IMR-90 (cell line): ENCODE measurements around the gene FYB2. TPM values are rescaled to one million over a fixed set of nuclear protein-coding genes. Genes with fewer than 3 reads are reported as not detected.

Source experiments
- ATAC-seq: fragments of 200-7000 bp; cut with Tn5 transposase; 2 replicates; pipeline ENCODE4 v1.9.1; 2020; ENCODE audit warnings: low read depth, mild to moderate bottlenecking, moderate library complexity
- BruUV-seq: library from RNA; stranded (reverse); fragments of 400-500 nt; replicated peaks from 2 replicates; lab custom pipeline; 2021; lab: Mats Ljungman, UMichigan
- CTCF ChIA-PET: fragments of 300-600 bp; formaldehyde crosslinking; extraction: SDS; loops from one replicate; lab custom pipeline; 2021; ENCODE audit warnings: antibody characterized with exemption; lab: Yijun Ruan, JAX
- POLR2A ChIA-PET: fragments of 300-600 bp; sonication (Branson Sonifier 250); formaldehyde crosslinking; loops from one replicate; lab custom pipeline; 2022; ENCODE audit warnings: antibody characterized with exemption; ENCODE audit not compliant: unreplicated experiment; lab: Charles Lee
- DNase-seq: peaks from one replicate; pipeline ENCODE4 v3.0.0; 2013
- H2AFZ ChIP-seq: replicated peaks from 2 replicates; pipeline ENCODE3; 2013; ENCODE audit warnings: low read length, mild to moderate bottlenecking; ENCODE audit not compliant: poor library complexity
- H2AK5ac ChIP-seq: 2 replicates; pipeline ENCODE4 v1.6.1; 2013; ENCODE audit warnings: low read depth, low read length, inconsistent platforms
- H2AK9ac ChIP-seq: replicated peaks from 2 replicates; pipeline ENCODE3; 2013; ENCODE audit warnings: mild to moderate bottlenecking, low read depth, low read length, moderate library complexity; ENCODE audit not compliant: poor library complexity
- H2BK120ac ChIP-seq: 2 replicates; pipeline ENCODE4 v1.6.1; 2013; ENCODE audit warnings: low read depth, low read length, inconsistent platforms
- H2BK15ac ChIP-seq: 3 replicates; pipeline ENCODE4 v1.6.1; 2013; ENCODE audit warnings: low read depth, low read length, inconsistent platforms
- H2BK20ac ChIP-seq: 2 replicates; pipeline ENCODE4 v1.6.1; 2013; ENCODE audit warnings: low read depth, mild to moderate bottlenecking, inconsistent platforms, low read length, moderate library complexity
- H2BK5ac ChIP-seq: 2 replicates; pipeline ENCODE4 v1.6.1; 2013; ENCODE audit warnings: mild to moderate bottlenecking, low read depth, low read length, inconsistent platforms; ENCODE audit not compliant: poor library complexity, severe bottlenecking
- H3K14ac ChIP-seq: replicated peaks from 2 replicates; pipeline ENCODE4 v1.6.1; 2013; ENCODE audit warnings: low read depth, low read length, inconsistent platforms
- H3K18ac ChIP-seq: 2 replicates; pipeline ENCODE4 v1.6.1; 2013; ENCODE audit warnings: low read depth, low read length, control low read depth
- H3K23ac ChIP-seq: 2 replicates; pipeline ENCODE4 v1.6.1; 2013; ENCODE audit warnings: low read depth, low read length, inconsistent platforms
- H3K27ac ChIP-seq: 2 replicates; pipeline ENCODE4 v1.5.1; 2013; ENCODE audit warnings: mild to moderate bottlenecking, control low read depth, low read length; ENCODE audit not compliant: insufficient read depth
- H3K27me3 ChIP-seq: 2 replicates; pipeline ENCODE4 v1.6.1; 2013; ENCODE audit warnings: low read length; ENCODE audit not compliant: control insufficient read depth, insufficient read depth
- H3K36me3 ChIP-seq: 2 replicates; pipeline ENCODE4 v1.6.1; 2013; ENCODE audit warnings: low read length, mixed read lengths; ENCODE audit not compliant: control insufficient read depth, insufficient read depth
- H3K4ac ChIP-seq: 2 replicates; pipeline ENCODE4 v1.6.1; 2013; ENCODE audit warnings: low read depth, low read length, inconsistent platforms
- H3K4me1 ChIP-seq: 2 replicates; pipeline ENCODE4 v1.6.1; 2013; ENCODE audit warnings: low read length, mixed read lengths; ENCODE audit not compliant: control insufficient read depth, insufficient read depth
- H3K4me2 ChIP-seq: 2 replicates; pipeline ENCODE4 v1.6.1; 2013; ENCODE audit warnings: low read depth, mild to moderate bottlenecking, control low read depth, low read length, moderate library complexity
- H3K4me3 ChIP-seq: 2 replicates; pipeline ENCODE4 v1.5.1; 2013; ENCODE audit warnings: low read depth, mild to moderate bottlenecking, control low read depth, low read length, moderate library complexity; ENCODE audit not compliant: insufficient read depth
- H3K56ac ChIP-seq: 2 replicates; pipeline ENCODE4 v1.6.1; 2013; ENCODE audit warnings: low read length, inconsistent platforms; ENCODE audit not compliant: insufficient read depth; ENCODE audit errors: extremely low read depth
- H3K79me1 ChIP-seq, 2 experiments: 2 replicates each; pipeline ENCODE4 v1.6.1; 2013; ENCODE audit warnings: low read length in 2 of 2, inconsistent platforms in 1 of 2, low read depth in 1 of 2
- H3K9ac ChIP-seq: 2 replicates; pipeline ENCODE4 v1.6.1; 2013; ENCODE audit warnings: low read depth, low read length, control low read depth
- H3K9me1 ChIP-seq: 2 replicates; pipeline ENCODE4 v1.6.1; 2013; ENCODE audit warnings: low read length, inconsistent platforms; ENCODE audit not compliant: insufficient read depth
- H3K9me3 ChIP-seq: 2 replicates; pipeline ENCODE4 v1.6.1; 2013; ENCODE audit warnings: low read length; ENCODE audit not compliant: control insufficient read depth, insufficient read depth
- H4K20me1 ChIP-seq: 2 replicates; pipeline ENCODE4 v1.6.1; 2013; ENCODE audit warnings: low read length, inconsistent platforms; ENCODE audit not compliant: insufficient read depth
- H4K5ac ChIP-seq: 2 replicates; pipeline ENCODE4 v1.6.1; 2013; ENCODE audit warnings: mild to moderate bottlenecking, low read depth, low read length, control low read depth
- H4K8ac ChIP-seq, 2 experiments: 2 replicates each; pipeline ENCODE4 v1.6.1; 2013; ENCODE audit warnings: low read depth in 2 of 2, low read length in 2 of 2, control low read depth in 1 of 2, inconsistent platforms in 1 of 2
- H4K91ac ChIP-seq: 2 replicates; pipeline ENCODE4 v1.6.1; 2013; ENCODE audit warnings: low read depth, low read length, inconsistent platforms; ENCODE audit not compliant: insufficient read depth
- BHLHE40 ChIP-seq: fragments of 150-350 bp; IDR thresholded peaks from 2 replicates; pipeline ENCODE4 v1.6.1; 2016; ENCODE audit warnings: mild to moderate bottlenecking, low read depth, low read length
- NFE2L2 ChIP-seq: fragments of 150-350 bp; IDR thresholded peaks from 2 replicates; pipeline ENCODE4 v1.6.1; 2016; ENCODE audit warnings: low read depth, mild to moderate bottlenecking, low read length
- POLR2A ChIP-seq: IDR thresholded peaks from 2 replicates; pipeline ENCODE4 v1.6.1; 2012; ENCODE audit warnings: mild to moderate bottlenecking, low read depth, low read length
- RCOR1 ChIP-seq: IDR thresholded peaks from 2 replicates; pipeline ENCODE4 v1.6.1; 2012; ENCODE audit warnings: mild to moderate bottlenecking, low read length, improper control_type of control experiment; ENCODE audit not compliant: insufficient replicate concordance
- RFX5 ChIP-seq: IDR thresholded peaks from 2 replicates; pipeline ENCODE4 v1.8.0; 2012; ENCODE audit warnings: low read depth, mild to moderate bottlenecking, low read length, moderate library complexity
- SMC3 ChIP-seq: fragments of 150-350 bp; IDR thresholded peaks from 2 replicates; pipeline ENCODE4 v1.6.1; 2016; ENCODE audit warnings: low read depth, mild to moderate bottlenecking, antibody characterized with exemption, low read length, moderate library complexity
- WGBS, 2 experiments: methylation state at CpG; one replicate each; pipeline versions ENCODE4 v1.1.5 to v1.1.7; 2013; ENCODE audit warnings: missing lambda C conversion rate in 2 of 2; ENCODE audit not compliant: insufficient read length in 1 of 2; ENCODE audit errors: extremely low coverage in 2 of 2; 5-methylcytosine and 5-hydroxymethylcytosine counted together
- dilution Hi-C: fragments of 300-500 bp; cut with HindIII; formaldehyde crosslinking; loops from one replicate; pipeline ENCODE4 v1.14.3; 2018; ENCODE audit warnings: low sequenced_read_pairs; ENCODE audit not compliant: unreplicated experiment
- in situ Hi-C: fragments of 300-500 bp; cut with MboI; formaldehyde crosslinking; loops from 3 replicates; pipeline ENCODE4 v1.14.3; 2019; ENCODE audit warnings: low sequenced_read_pairs, inconsistent platforms, mixed read lengths
- intact Hi-C: fragments of 100-400 bp; cut with micrococcal nuclease; formaldehyde crosslinking; loops from 2 replicates; pipeline ENCODE4 v1.10.0; 2022
- polyA plus RNA-seq, 3 experiments: library from polyadenylated mRNA; depleted of rRNA; stranded (reverse); fragments of >200 nt; gene quantifications; 2 replicates each; pipeline ENCODE4 v1.2.3, GENCODE V29; 2012; ENCODE audit warnings: low replicate concordance in 1 of 3
- total RNA-seq: library from RNA; depleted of rRNA; stranded (reverse); fragments of >200 nt; gene quantifications from 2 replicates; pipeline ENCODE4 v1.2.3, GENCODE V29; 2012

FYB2 gene
- total and polyA plus RNA-seq, 2 of the 4 experiments (the other 2 are of a cell fraction), result under 0.01 TPM; not detected in 1

GRCh38 chr1:56831871-56832693 lies 12.9 kb upstream of the FYB2 start (continued):
- TF ChIP-seq SMC3 (peak; percentile 95), BHLHE40 (peak; percentile 84), POLR2A (0 out of 2 replicates have a peak, but pooled peaks have one; percentile 51), NFE2L2 (no peak)

- intact Hi-C loops (loop anchor here (5.0 to 10.0 kb wide), 4 partner anchors 137 to 1822 kb away; partner anchors contain the start of gene C8B), dilution Hi-C loops (no loop called here), in situ Hi-C loops (loop anchor here (25.0 kb wide), 1 partner anchor 657 kb away; no protein-coding TSS in a partner anchor)
- CTCF ChIA-PET, result no interaction called here
- Histone ChIP-seq H2BK20ac (no peak overlapping the region), H3K18ac (no peak overlapping the region), H3K9me3 (no peaks in the 10 kb centered on the region), H4K5ac (no peak overlapping the region), H3K27ac (no peak overlapping the region), H2AK9ac (no peak overlapping the region), H4K8ac (no peak overlapping the region), H2BK15ac (0 out of 3 replicates have a peak overlapping the region, but pooled peaks have one; percentile 49), H2AK5ac (0 out of 2 replicates have a peak overlapping the region, but pooled peaks have one; percentile 18), H2BK5ac (no peak overlapping the region), H3K4ac (no peak overlapping the region), H3K14ac (no peak overlapping the region), H4K91ac (no peak overlapping the region), H3K79me1 (no peaks in the 10 kb centered on the region), H3K36me3 (no peaks in the 10 kb centered on the region), H3K56ac (no peak overlapping the region), H3K4me2 (no peak overlapping the region), H4K20me1 (no peaks in the 10 kb centered on the region), H3K9me1 (peaks cover 10% of the 10 kb centered on the region), H2BK120ac (0 out of 2 replicates have a peak overlapping the region, but pooled peaks have one; percentile 2), H3K23ac (no peak overlapping the region), H3K9ac (no peak overlapping the region), H3K4me1 (peaks cover 8% of the 10 kb centered on the region; the same call in 1 of the 2 replicates), H3K27me3 (no peaks in the 10 kb centered on the region), H2AFZ (no peak overlapping the region), H3K4me3 (no peak overlapping the region)
- POLR2A ChIA-PET, result interaction anchor here (0.6 kb wide), 1 partner anchor 401 kb away, joined by 3 read pairs; no protein-coding TSS in a partner anchor
- BruUV-seq, result no TSS peak
- TF ChIP-seq BHLHE40, result no peak
- no peak for TF ChIP-seq RFX5
- TF ChIP-seq RCOR1, result no peak
- no peak for TF ChIP-seq POLR2A
- DNase-seq (no peak), ATAC-seq (no peak)
- WGBS, 2 experiments, result no CpG with 5 or more reads among the region's 4 CpGs
Measured at GRCh38 chr1:56830052-56830451, 10.8 kb upstream of the FYB2 start.
